IMR-90 (cell line): ENCODE measurements around the gene IGLL5. TPM values are rescaled to one million over a fixed set of nuclear protein-coding genes. Genes with fewer than 3 reads are reported as not detected.

Experiments used
- ATAC-seq: fragments of 200-7000 bp; cut with Tn5 transposase; 2 replicates; pipeline ENCODE4 v1.9.1; 2020; ENCODE audit warnings: low read depth, mild to moderate bottlenecking, moderate library complexity
- BruUV-seq: library from RNA; stranded (reverse); fragments of 400-500 nt; replicated peaks from 2 replicates; lab custom pipeline; 2021; lab: Mats Ljungman, UMichigan
- CTCF ChIA-PET: fragments of 300-600 bp; formaldehyde crosslinking; extraction: SDS; loops from one replicate; lab custom pipeline; 2021; ENCODE audit warnings: antibody characterized with exemption; lab: Yijun Ruan, JAX
- POLR2A ChIA-PET: fragments of 300-600 bp; sonication (Branson Sonifier 250); formaldehyde crosslinking; loops from one replicate; lab custom pipeline; 2022; ENCODE audit warnings: antibody characterized with exemption; ENCODE audit not compliant: unreplicated experiment; lab: Charles Lee
- DNase-seq: peaks from one replicate; pipeline ENCODE4 v3.0.0; 2013
- H2AFZ ChIP-seq: replicated peaks from 2 replicates; pipeline ENCODE3; 2013; ENCODE audit warnings: low read length, mild to moderate bottlenecking; ENCODE audit not compliant: poor library complexity
- H2AK5ac ChIP-seq: 2 replicates; pipeline ENCODE4 v1.6.1; 2013; ENCODE audit warnings: low read depth, low read length, inconsistent platforms
- H2AK9ac ChIP-seq: replicated peaks from 2 replicates; pipeline ENCODE3; 2013; ENCODE audit warnings: mild to moderate bottlenecking, low read depth, low read length, moderate library complexity; ENCODE audit not compliant: poor library complexity
- H2BK120ac ChIP-seq: 2 replicates; pipeline ENCODE4 v1.6.1; 2013; ENCODE audit warnings: low read depth, low read length, inconsistent platforms
- H2BK15ac ChIP-seq: 3 replicates; pipeline ENCODE4 v1.6.1; 2013; ENCODE audit warnings: low read depth, low read length, inconsistent platforms
- H2BK20ac ChIP-seq: 2 replicates; pipeline ENCODE4 v1.6.1; 2013; ENCODE audit warnings: low read depth, mild to moderate bottlenecking, inconsistent platforms, low read length, moderate library complexity
- H2BK5ac ChIP-seq: 2 replicates; pipeline ENCODE4 v1.6.1; 2013; ENCODE audit warnings: mild to moderate bottlenecking, low read depth, low read length, inconsistent platforms; ENCODE audit not compliant: poor library complexity, severe bottlenecking
- H3K14ac ChIP-seq: replicated peaks from 2 replicates; pipeline ENCODE4 v1.6.1; 2013; ENCODE audit warnings: low read depth, low read length, inconsistent platforms
- H3K18ac ChIP-seq: 2 replicates; pipeline ENCODE4 v1.6.1; 2013; ENCODE audit warnings: low read depth, low read length, control low read depth
- H3K23ac ChIP-seq: 2 replicates; pipeline ENCODE4 v1.6.1; 2013; ENCODE audit warnings: low read depth, low read length, inconsistent platforms
- H3K27ac ChIP-seq: 2 replicates; pipeline ENCODE4 v1.5.1; 2013; ENCODE audit warnings: mild to moderate bottlenecking, control low read depth, low read length; ENCODE audit not compliant: insufficient read depth
- H3K27me3 ChIP-seq: 2 replicates; pipeline ENCODE4 v1.6.1; 2013; ENCODE audit warnings: low read length; ENCODE audit not compliant: control insufficient read depth, insufficient read depth
- H3K36me3 ChIP-seq: 2 replicates; pipeline ENCODE4 v1.6.1; 2013; ENCODE audit warnings: low read length, mixed read lengths; ENCODE audit not compliant: control insufficient read depth, insufficient read depth
- H3K4ac ChIP-seq: 2 replicates; pipeline ENCODE4 v1.6.1; 2013; ENCODE audit warnings: low read depth, low read length, inconsistent platforms
- H3K4me1 ChIP-seq: 2 replicates; pipeline ENCODE4 v1.6.1; 2013; ENCODE audit warnings: low read length, mixed read lengths; ENCODE audit not compliant: control insufficient read depth, insufficient read depth
- H3K4me2 ChIP-seq: 2 replicates; pipeline ENCODE4 v1.6.1; 2013; ENCODE audit warnings: low read depth, mild to moderate bottlenecking, control low read depth, low read length, moderate library complexity
- H3K4me3 ChIP-seq: 2 replicates; pipeline ENCODE4 v1.5.1; 2013; ENCODE audit warnings: low read depth, mild to moderate bottlenecking, control low read depth, low read length, moderate library complexity; ENCODE audit not compliant: insufficient read depth
- H3K56ac ChIP-seq: 2 replicates; pipeline ENCODE4 v1.6.1; 2013; ENCODE audit warnings: low read length, inconsistent platforms; ENCODE audit not compliant: insufficient read depth; ENCODE audit errors: extremely low read depth
- H3K79me1 ChIP-seq, 2 experiments: 2 replicates each; pipeline ENCODE4 v1.6.1; 2013; ENCODE audit warnings: low read length in 2 of 2, inconsistent platforms in 1 of 2, low read depth in 1 of 2
- H3K9ac ChIP-seq: 2 replicates; pipeline ENCODE4 v1.6.1; 2013; ENCODE audit warnings: low read depth, low read length, control low read depth
- H3K9me1 ChIP-seq: 2 replicates; pipeline ENCODE4 v1.6.1; 2013; ENCODE audit warnings: low read length, inconsistent platforms; ENCODE audit not compliant: insufficient read depth
- H3K9me3 ChIP-seq: 2 replicates; pipeline ENCODE4 v1.6.1; 2013; ENCODE audit warnings: low read length; ENCODE audit not compliant: control insufficient read depth, insufficient read depth
- H4K20me1 ChIP-seq: 2 replicates; pipeline ENCODE4 v1.6.1; 2013; ENCODE audit warnings: low read length, inconsistent platforms; ENCODE audit not compliant: insufficient read depth
- H4K5ac ChIP-seq: 2 replicates; pipeline ENCODE4 v1.6.1; 2013; ENCODE audit warnings: mild to moderate bottlenecking, low read depth, low read length, control low read depth
- H4K8ac ChIP-seq, 2 experiments: 2 replicates each; pipeline ENCODE4 v1.6.1; 2013; ENCODE audit warnings: low read depth in 2 of 2, low read length in 2 of 2, control low read depth in 1 of 2, inconsistent platforms in 1 of 2
- H4K91ac ChIP-seq: 2 replicates; pipeline ENCODE4 v1.6.1; 2013; ENCODE audit warnings: low read depth, low read length, inconsistent platforms; ENCODE audit not compliant: insufficient read depth
- CEBPB ChIP-seq: IDR thresholded peaks from 2 replicates; pipeline ENCODE4 v1.6.1; 2012; ENCODE audit warnings: low read depth, low read length, improper control_type of control experiment
- POLR2A ChIP-seq: IDR thresholded peaks from 2 replicates; pipeline ENCODE4 v1.6.1; 2012; ENCODE audit warnings: mild to moderate bottlenecking, low read depth, low read length
- RFX5 ChIP-seq: IDR thresholded peaks from 2 replicates; pipeline ENCODE4 v1.8.0; 2012; ENCODE audit warnings: low read depth, mild to moderate bottlenecking, low read length, moderate library complexity
- WGBS, 2 experiments: methylation state at CpG; one replicate each; pipeline versions ENCODE4 v1.1.5 to v1.1.7; 2013; ENCODE audit warnings: missing lambda C conversion rate in 2 of 2; ENCODE audit not compliant: insufficient read length in 1 of 2; ENCODE audit errors: extremely low coverage in 2 of 2; 5-methylcytosine and 5-hydroxymethylcytosine counted together
- dilution Hi-C: fragments of 300-500 bp; cut with HindIII; formaldehyde crosslinking; loops from one replicate; pipeline ENCODE4 v1.14.3; 2018; ENCODE audit warnings: low sequenced_read_pairs; ENCODE audit not compliant: unreplicated experiment
- in situ Hi-C: fragments of 300-500 bp; cut with MboI; formaldehyde crosslinking; loops from 3 replicates; pipeline ENCODE4 v1.14.3; 2019; ENCODE audit warnings: low sequenced_read_pairs, inconsistent platforms, mixed read lengths
- intact Hi-C: fragments of 100-400 bp; cut with micrococcal nuclease; formaldehyde crosslinking; loops from 2 replicates; pipeline ENCODE4 v1.10.0; 2022
- polyA plus RNA-seq, 3 experiments: library from polyadenylated mRNA; depleted of rRNA; stranded (reverse); fragments of >200 nt; gene quantifications; 2 replicates each; pipeline ENCODE4 v1.2.3, GENCODE V29; 2012; ENCODE audit warnings: low replicate concordance in 1 of 3
- total RNA-seq: library from RNA; depleted of rRNA; stranded (reverse); fragments of >200 nt; gene quantifications from 2 replicates; pipeline ENCODE4 v1.2.3, GENCODE V29; 2012

Gene IGLL5
- total and polyA plus RNA-seq, 2 of the 4 experiments (the other 2 are of a cell fraction): not detected

DNA sequence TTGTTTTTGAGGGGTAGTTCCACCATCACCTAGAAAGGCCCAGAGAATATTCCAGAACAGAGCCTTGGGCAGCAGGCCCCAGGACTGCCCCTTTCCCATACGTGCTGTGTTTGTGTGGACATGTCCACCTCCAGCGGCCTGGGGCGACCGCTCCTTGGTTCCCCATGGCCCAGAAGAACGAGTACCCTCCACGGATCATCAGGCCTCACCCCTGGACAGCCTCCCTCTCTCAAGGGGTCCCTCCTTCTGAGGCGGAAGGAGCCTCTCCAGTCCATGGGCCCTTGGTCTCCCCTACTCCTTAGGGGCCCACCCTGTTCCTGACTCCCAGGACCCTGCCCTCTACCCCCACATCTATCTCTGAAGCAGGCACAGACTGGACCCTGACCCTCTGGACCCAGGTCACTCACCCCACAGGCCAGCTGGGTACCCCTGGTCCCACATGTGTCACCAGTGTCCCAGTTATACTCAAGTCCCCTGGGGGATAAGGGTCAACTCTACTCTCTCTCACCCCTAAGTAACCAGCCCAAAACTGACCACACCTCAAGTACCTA, 32.6 kb downstream of the IGLL5 start:
- Histone ChIP-seq H2BK120ac (no peak overlapping the region), H2BK20ac (no peak overlapping the region), H4K8ac (no peak overlapping the region), H3K9me1 (no peaks in the 10 kb centered on the region), H3K18ac (no peak overlapping the region), H3K79me1 (no peaks in the 10 kb centered on the region), H3K36me3 (no peaks in the 10 kb centered on the region), H3K4me2 (no peak overlapping the region), H3K4ac (no peak overlapping the region), H2AFZ (no peak overlapping the region), H3K9me3 (no peaks in the 10 kb centered on the region), H3K23ac (no peak overlapping the region), H3K4me3 (no peak overlapping the region), H4K91ac (no peak overlapping the region), H3K27ac (no peak overlapping the region), H3K27me3 (peaks cover 12% of the 10 kb centered on the region), H2AK9ac (no peak overlapping the region), H3K9ac (no peak overlapping the region), H2BK5ac (no peak overlapping the region), H3K56ac (no peak overlapping the region), H2AK5ac (no peak overlapping the region), H4K20me1 (no peaks in the 10 kb centered on the region), H2BK15ac (no peak overlapping the region), H3K14ac (no peak overlapping the region), H3K4me1 (no peaks in the 10 kb centered on the region), H4K5ac (no peak overlapping the region)
- BruUV-seq: no TSS peak
- ChIA-PET POLR2A (no interaction called here), CTCF (no interaction called here)
- TF ChIP-seq POLR2A (no peak), CEBPB (no peak), RFX5 (no peak)
- intact Hi-C loops (no loop called here), dilution Hi-C loops (no loop called here), in situ Hi-C loops (no loop called here)
- WGBS, 2 experiments: no CpG with 5 or more reads among the region's 7 CpGs
- DNase-seq: no peak
- ATAC-seq: no peak
